ENCODE measurements around the gene COLEC12. TPM values are rescaled to one million over a fixed set of nuclear protein-coding genes. Genes with fewer than 3 reads are reported as not detected.

The COLEC12 gene
- total RNA-seq, 4 donors from 2014 or later: 2.1 to 6.2 (median 5.2) TPM

GRCh38 chr18:427005-427404, 73.5 kb downstream of the COLEC12 start:
- no peak overlapping the region for H3K4me3 ChIP-seq
- peaks cover 12% of the 10 kb centered on the region for H3K4me1 ChIP-seq
- DNase-seq (ENCODE audit: low spot score in 2 of 2): no peak
- no peaks in the 10 kb centered on the region for H3K27me3 ChIP-seq
- H3K36me3 ChIP-seq: no peaks in the 10 kb centered on the region
- H3K27ac ChIP-seq: no peak overlapping the region
- TF ChIP-seq EP300 (IDR thresholded peaks at IDR 0.05): no peak
- TF ChIP-seq POLR2AphosphoS5 (IDR thresholded peaks at IDR 0.05): no peak
- no peak for TF ChIP-seq CTCF (IDR thresholded peaks at IDR 0.05)
- no peak for TF ChIP-seq POLR2A (IDR thresholded peaks at IDR 0.05)
- no peaks in the 10 kb centered on the region for H3K9me3 ChIP-seq
- 61% methylated on average over 8 of the region's 8 CpGs for WGBS

GRCh38 chr18:425106-425745, 75.3 kb downstream of the COLEC12 start:
- H3K9me3 ChIP-seq: no peaks in the 10 kb centered on the region
- no peaks in the 10 kb centered on the region for H3K36me3 ChIP-seq
- H3K27ac ChIP-seq: no peak overlapping the region
- 85% methylated on average over 7 of the region's 7 CpGs for WGBS
- TF ChIP-seq POLR2AphosphoS5 (IDR thresholded peaks at IDR 0.05) (no peak), POLR2A (IDR thresholded peaks at IDR 0.05) (no peak), CTCF (IDR thresholded peaks at IDR 0.05) (no peak), EP300 (IDR thresholded peaks at IDR 0.05) (no peak)
- H3K4me3 ChIP-seq: no peak overlapping the region
- peaks cover 12% of the 10 kb centered on the region for H3K4me1 ChIP-seq
- H3K27me3 ChIP-seq: no peaks in the 10 kb centered on the region
- no peak for DNase-seq (ENCODE audit: low spot score in 2 of 2)

GRCh38 chr18:424668-425067, 75.8 kb downstream of the COLEC12 start:
- H3K36me3 ChIP-seq: no peaks in the 10 kb centered on the region
- H3K9me3 ChIP-seq: no peaks in the 10 kb centered on the region
- TF ChIP-seq POLR2AphosphoS5 (IDR thresholded peaks at IDR 0.05) (no peak), EP300 (IDR thresholded peaks at IDR 0.05) (no peak), POLR2A (IDR thresholded peaks at IDR 0.05) (no peak), CTCF (IDR thresholded peaks at IDR 0.05) (no peak)
- DNase-seq (ENCODE audit: low spot score in 2 of 2): no peak
- peaks cover 12% of the 10 kb centered on the region for H3K4me1 ChIP-seq
- no peaks in the 10 kb centered on the region for H3K27me3 ChIP-seq
- 89% methylated on average over 5 of the region's 5 CpGs for WGBS
- H3K27ac ChIP-seq: no peak overlapping the region
- H3K4me3 ChIP-seq: no peak overlapping the region

- TF ChIP-seq POLR2A (IDR thresholded peaks at IDR 0.05) (no peak), POLR2AphosphoS5 (IDR thresholded peaks at IDR 0.05) (no peak), EP300 (IDR thresholded peaks at IDR 0.05) (no peak), CTCF (IDR thresholded peaks at IDR 0.05) (no peak)
- Histone ChIP-seq H3K4me3 (no peak overlapping the region), H3K4me1 (peaks cover 12% of the 10 kb centered on the region), H3K27me3 (no peaks in the 10 kb centered on the region), H3K36me3 (no peaks in the 10 kb centered on the region), H3K9me3 (no peaks in the 10 kb centered on the region), H3K27ac (no peak overlapping the region)
- WGBS: 64% methylated on average over 7 of the region's 7 CpGs
- DNase-seq (ENCODE audit: low spot score in 2 of 2): no peak
Observed at GRCh38 chr18:424071-424661, 76.3 kb downstream of the COLEC12 start.

GRCh38 chr18:422966-423365, 77.5 kb downstream of the COLEC12 start:
- H3K4me3 ChIP-seq: no peak overlapping the region
- 68% methylated on average over 4 of the region's 4 CpGs for WGBS

More at GRCh38 chr18:422966-423365, 77.5 kb downstream of the COLEC12 start:
- TF ChIP-seq EP300 (IDR thresholded peaks at IDR 0.05): no peak
- no peak for TF ChIP-seq POLR2AphosphoS5 (IDR thresholded peaks at IDR 0.05)
- no peak for TF ChIP-seq CTCF (IDR thresholded peaks at IDR 0.05)
- TF ChIP-seq POLR2A (IDR thresholded peaks at IDR 0.05): no peak
- H3K9me3 ChIP-seq: no peaks in the 10 kb centered on the region
- H3K4me1 ChIP-seq: peaks cover 12% of the 10 kb centered on the region
- DNase-seq (ENCODE audit: low spot score in 2 of 2): no peak
- no peaks in the 10 kb centered on the region for H3K36me3 ChIP-seq
- H3K27ac ChIP-seq: no peak overlapping the region
- no peaks in the 10 kb centered on the region for H3K27me3 ChIP-seq
